CD4-positive, alpha-beta T cell treated with Interleukin-12 subunit alpha and Interleukin-12 subunit beta, for 1 hour (primary cell): Measurements from ENCODE around the gene SNRPD3.
"Not testable (repeated sequence)": the region's sequence is repeated elsewhere in the genome, so short reads cannot be mapped to it uniquely, and the experiment has no call there.

ENCODE experiments used
- DNase-seq: peaks from one replicate; pipeline ENCODE4 v3.0.0-alpha.2; 2020

SNRPD3 gene

DNA sequence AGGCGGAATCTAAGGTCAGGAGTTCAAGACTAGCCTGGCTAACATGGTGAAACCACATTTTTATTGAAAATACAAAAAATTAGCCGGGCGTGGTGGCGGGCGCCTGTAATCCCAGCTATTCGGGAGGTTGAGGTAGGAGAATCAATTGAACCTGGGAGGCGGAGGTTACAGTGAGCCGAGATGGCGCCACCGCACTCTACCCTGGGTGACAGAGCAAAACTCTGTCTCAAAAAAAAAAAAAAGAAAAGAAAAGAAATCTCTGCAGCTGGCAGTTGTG lies 37.7 kb downstream of the SNRPD3 start:
- not testable (repeated sequence) for DNase-seq

DNA sequence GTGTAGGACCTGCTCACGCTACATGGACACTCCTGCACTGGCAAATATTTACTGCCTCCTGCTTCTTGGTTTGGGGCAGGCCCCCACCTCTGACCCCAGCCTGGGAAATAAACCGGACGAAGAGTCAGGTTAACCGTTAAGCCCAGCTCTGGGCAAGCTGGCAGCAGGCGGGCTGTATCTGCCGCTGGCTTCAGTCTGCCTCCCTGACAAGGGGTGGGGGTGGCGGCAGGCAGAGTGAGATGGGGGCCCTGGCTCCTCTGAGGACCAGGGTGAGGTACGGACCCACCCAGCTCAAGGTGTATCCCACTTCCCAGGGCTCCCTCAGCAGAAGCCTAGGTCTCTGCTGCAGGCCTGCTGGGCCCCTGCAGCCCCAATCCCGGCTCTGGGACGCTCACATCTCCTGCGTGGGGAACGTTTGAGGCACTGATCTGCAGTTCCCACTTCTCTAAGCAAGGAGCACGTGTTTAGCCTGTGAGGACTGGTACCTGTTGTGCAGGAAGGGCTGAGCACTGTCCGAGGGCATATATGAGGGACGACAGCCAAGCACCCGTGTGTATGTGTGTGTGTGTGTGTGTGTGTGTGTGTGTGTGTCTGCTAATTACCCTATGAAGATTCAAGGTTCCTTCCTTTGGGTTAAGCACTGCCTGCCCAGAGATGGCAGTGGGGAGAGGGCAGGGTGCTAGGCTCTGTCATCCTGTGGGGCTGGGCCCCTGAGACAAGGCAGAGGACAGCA lies 38.2 kb downstream of the SNRPD3 start:
- DNase-seq: no peak

DNA sequence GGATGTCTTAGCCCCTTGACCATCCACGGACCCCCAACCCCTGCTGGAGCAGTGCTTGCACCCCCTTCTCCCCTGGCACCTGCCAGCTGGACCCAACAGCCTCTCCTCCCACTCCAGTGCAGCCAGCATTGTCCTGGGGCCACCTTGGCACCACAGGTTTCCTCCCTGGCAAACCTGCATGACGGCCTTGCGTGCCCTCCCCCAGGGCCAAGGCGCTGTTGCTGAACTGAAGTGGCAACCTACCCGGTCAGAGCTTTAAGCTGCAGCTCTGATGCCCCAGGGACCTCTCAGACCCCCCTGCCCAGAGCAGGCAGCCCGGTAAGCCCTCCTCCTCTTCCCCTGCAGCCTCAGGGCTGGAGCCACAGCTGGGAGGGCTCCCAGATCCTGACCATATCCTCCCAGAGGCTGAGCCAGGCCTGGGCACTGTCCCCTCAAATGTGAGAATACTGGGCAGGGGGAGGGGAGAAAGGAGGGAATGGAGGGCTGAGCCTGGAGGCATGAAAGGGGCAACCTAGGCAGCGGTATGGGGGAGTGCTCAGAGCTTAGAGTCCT lies 38.8 kb downstream of the SNRPD3 start:
- DNase-seq: no peak

DNA sequence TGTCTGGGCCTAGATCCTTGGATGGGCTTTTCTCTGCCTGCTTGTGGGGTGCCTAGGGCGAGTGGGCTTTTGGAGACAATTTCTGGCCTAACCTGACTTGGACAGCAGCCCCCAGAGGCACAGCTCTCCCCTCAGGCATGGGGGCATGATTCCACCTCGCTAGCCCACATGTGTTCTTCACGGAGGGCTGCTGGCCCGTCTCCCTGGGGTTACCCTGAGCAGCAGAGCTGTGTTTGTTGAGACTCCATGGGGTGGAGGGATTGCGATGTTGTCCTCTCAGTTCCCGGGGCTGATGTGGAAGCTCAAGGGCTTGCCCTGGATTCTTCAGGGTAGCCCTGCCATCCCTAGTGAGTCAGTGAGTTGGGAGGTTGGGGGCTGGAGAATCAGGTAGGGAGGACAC lies 39.4 kb downstream of the SNRPD3 start:
- DNase-seq: no peak

DNA sequence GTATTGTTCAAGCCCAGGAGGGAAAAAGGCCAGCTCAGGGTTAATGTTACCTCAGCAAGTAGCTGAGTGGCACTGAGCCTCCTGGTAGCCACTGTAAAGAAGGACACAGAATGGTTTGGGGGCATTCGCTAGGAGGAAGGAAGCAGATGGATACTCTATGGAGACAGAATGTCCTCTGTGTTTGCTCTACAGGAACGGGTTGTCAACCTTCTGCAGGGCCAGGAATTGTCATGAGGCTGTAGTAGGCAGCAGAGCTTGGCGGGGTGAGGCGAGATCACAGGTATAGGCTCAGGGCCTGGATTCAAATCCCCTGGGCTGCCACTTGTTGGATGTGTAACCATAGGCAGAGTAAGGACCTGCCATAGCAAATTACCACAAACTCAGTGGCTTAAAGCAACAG lies 40.1 kb downstream of the SNRPD3 start:
- no peak for DNase-seq

DNA sequence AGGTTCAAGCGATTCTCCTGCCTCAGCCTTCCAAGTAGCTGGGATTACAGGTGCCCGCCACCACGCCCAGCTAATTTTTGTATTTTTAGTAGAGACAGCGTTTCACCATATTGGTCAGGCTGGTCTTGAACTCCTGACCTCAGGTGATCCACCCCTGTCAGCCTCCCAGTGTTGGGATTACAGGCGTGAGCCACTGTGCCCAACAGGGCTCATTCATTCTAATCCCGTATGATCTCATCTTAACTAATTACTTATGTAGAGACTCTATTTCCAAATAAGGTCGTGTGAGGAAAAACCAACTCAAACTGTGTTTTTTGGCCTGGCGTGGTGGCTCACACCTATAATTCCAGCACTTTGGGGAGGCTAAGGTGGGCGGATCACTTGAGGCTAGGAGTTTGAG lies 41.3 kb downstream of the SNRPD3 start:
- DNase-seq: not testable (repeated sequence)

DNA sequence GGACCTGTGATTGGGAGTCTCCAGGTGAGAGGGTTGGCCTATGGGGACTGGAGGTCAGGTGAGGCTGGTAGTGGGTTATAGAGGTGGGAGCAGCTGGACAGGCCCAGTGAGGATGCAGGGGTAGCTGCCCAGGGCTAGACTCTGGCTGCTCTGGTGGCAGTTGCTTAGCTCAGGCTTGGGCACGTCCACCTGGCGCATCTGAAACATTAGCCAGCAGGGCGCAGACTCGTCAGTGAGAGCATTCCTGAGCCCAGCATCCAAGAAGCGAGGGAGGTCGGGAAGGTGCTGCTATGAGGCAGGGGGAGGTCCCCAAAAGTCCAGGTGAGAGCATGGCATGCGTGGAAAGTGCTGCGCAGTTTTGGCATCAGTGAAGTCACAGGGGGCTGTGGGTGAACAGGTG lies 43.7 kb downstream of the SNRPD3 start:
- no peak for DNase-seq

DNA sequence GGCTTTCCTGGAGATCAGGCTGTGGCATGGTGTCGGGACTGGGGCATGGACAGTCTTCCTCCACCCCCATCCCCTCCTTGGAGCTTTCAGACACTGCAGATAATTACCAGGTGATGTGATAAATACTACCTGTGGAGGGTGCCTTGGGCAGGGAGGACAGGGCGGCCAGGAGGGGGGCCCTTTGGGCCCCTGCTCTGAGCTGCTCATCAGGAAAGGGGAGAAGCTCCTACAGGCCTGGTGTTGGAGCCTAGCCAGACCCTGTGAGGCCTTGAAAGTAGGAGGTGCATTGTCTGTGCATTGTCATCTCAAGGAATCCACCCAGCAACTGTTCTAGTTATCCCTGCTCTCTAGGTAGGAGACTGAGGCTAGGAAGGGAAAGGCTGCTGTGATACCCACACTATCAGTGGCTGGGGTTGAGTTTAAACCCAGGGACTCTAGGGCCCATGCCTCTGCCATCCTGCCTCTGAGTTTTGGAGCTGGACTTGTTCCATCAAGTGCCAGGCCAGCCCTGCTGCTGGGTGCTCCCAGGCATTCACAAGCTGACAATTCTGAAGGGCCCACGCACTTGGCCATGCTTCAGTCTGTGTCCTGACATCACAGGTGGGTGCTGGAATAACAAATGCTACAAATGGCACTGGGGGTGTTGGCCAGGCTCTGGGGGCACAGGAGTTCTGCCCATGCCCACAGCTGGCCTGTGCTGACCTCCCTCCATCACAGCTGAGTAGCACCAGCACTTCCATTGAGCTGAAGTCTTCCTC lies 44.3 kb downstream of the SNRPD3 start:
- not testable (repeated sequence) for DNase-seq

DNA sequence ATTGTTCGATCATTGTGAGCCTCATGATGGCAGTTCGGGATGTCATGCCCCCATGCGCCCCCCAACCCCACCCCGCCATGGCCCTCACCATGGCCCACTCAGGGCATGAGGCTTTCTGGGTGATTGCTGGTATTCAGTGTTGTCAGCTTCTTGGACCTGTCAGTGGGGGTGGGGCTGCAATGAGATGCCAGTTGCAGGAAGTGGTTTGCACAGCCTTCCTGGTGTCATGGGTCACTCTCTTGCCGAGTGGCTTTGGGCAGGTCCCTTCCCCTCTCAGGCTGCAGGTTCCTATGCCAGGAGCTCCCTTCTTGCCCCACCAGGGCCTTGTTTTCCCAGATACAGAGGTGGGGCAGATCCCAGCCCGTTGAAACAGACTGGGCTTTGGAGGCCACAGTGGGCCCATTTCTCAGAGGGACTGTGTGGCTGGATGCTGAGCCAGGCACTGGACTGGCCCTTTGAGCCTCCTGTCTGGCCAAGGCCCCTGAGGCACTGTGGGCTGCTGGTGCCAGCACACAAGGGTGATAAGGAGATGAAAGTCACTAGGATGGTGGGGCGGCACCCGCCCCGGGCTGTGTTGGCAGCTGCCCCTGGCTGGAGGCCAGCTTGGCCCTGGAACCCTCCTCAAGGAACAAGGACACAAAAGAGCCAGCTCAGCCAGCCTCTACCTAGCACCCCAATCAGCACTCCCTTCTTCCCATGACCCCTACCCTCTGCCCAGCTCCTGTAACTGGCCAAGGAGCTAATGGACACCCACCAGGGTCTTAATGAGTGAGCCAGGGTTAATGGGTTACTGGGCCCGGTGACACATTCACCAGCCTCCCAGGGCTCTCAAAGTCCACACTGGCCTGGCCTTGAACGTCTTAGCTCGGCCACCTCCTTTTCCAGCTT lies 45.7 kb downstream of the SNRPD3 start:
- peak; percentile 4 for DNase-seq

DNA sequence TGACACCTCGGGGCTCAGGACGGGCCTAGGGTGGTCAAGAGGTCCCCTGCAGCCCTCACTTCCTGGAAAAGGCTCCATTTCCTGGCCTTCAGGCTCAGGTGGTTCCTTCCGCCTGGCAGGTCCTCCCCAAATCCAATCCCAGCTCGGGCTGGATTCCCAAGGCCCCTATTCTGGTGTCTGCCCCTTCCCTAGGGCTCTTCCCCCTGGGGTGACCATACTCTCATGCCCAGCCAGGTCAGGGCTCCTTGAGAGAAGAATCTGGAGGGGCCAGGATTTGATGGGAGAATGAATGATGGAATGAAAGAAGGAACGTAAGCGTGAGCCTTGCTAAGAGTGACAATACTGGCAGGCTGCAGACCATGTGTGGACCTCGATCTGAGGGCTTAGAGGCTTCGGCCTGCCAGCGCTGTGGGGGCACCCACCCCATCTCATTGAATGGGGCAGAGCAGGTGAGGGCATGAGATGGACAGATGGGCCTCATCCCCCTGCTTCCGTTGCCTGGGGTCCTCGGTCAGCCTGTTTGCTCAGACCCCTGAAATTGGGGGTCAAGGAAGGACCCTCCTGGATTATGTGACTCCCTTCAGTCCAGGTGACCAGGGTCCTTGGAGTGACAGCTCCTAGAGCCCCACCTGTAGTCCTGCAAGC lies 46.4 kb downstream of the SNRPD3 start:
- not testable (repeated sequence) for DNase-seq

DNA sequence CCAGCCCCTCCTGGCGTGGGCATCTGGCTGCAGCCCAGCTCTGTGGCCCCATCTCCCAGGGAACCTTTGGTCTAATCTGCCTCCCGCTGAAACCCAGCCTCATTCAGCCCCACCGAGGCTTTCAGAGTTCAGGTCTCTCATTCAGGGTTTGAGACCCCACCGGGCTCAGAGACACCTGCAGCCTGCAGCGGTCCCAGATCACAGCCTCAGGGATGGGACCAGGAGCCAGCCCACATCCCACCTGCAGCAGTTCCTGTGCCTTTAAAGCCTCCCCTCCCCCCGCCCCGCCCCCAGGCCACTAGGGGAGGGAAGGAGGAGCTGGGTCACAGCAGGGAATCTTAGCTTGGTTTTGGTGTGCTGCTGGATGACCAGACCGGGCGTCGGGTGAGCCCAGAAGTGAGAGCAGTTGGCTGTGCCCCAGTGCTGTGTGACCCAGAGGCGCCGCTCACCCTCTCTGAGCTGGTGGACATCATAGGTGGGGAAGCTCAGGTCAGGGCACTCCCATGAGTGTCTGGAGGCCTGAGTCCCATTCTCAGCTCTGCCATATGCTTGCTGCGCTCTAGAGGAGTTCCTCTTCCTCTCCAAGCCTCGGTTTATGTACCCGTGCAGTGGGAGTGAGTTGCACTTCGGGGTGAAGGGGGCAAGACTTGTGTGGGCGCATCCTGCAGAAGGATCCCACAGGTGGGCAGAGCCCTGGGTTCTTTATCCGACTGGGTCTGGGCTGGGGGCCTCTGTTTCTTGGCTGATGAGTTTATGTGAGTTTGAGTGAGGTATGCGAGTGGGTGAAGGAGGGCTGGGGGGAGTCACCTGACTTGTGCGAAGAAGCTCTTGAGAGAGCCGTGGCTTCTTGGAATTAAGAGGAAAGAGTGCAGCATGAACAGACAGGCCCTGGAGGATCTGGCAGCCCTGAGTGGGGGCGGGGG lies 47.3 kb downstream of the SNRPD3 start, which contains the start of gene GGT1:
TSS of gene GGT1 (plus strand) at position 347 of the 923 bp plus-strand sequence. CDS start 7,889 bp downstream, outside the sequence.
- not testable (repeated sequence) for DNase-seq

DNA sequence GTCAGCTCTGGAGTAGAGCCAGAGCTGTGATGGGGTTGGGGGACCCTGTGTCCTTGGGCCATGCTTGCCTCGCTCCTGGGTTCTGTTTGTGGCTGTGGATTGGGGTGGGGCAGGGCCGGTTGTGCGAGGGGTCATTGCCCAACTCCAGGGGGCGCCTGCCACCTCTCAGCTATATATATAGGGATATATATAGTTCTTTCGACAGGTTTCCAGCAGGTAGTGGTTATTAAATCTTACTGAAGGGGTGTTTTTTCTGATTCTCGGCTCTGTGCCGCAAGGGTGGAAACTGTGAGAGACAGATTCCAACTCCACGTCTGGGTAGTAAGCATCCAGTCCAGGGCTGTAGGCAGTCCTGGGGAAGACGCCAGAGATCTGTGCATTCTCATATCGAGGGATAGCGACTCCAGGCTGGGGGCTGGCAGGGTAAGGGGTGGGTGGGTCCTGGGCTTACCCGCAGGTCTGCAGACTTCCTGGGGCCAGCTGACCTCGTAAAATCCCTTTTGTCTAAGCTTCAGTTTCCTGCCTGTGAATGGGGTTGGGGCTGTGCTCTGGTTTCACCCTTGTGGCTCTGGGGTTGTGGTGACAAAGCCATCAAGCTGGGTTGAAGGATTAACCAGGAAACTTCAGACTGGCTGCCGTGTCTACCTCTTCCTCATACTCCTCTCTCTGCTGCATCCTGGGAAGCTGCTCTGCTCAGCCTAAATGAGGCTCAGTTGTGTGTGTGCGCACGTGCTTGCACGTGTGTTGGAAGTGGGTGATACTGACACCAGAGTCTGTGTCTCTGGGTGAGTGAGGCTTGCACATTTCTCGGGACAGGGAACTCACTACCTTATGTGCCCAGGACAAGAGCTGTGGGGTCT lies 48.2 kb downstream of the SNRPD3 start:
- DNase-seq: peak; percentile 14

DNA sequence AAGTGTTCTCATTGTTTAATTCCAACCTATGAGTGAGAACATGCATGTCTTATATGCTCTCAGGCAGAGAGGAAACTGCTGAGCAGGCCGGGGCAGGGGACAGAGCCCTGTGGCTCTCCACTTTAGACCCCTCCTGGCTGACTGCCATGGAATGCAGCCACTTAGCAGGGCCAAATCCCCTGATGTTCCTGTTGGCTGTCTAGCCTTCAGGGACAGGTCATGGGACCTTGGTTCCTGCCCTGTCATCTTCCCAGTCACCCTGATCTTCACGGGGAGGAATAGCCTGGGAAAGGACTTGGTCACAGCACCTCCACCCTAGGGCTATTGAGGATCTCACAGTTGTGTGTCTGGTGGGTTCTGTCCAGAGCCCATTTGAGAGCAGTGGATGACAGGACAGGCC lies 50.5 kb downstream of the SNRPD3 start:
- DNase-seq: not testable (repeated sequence)

DNA sequence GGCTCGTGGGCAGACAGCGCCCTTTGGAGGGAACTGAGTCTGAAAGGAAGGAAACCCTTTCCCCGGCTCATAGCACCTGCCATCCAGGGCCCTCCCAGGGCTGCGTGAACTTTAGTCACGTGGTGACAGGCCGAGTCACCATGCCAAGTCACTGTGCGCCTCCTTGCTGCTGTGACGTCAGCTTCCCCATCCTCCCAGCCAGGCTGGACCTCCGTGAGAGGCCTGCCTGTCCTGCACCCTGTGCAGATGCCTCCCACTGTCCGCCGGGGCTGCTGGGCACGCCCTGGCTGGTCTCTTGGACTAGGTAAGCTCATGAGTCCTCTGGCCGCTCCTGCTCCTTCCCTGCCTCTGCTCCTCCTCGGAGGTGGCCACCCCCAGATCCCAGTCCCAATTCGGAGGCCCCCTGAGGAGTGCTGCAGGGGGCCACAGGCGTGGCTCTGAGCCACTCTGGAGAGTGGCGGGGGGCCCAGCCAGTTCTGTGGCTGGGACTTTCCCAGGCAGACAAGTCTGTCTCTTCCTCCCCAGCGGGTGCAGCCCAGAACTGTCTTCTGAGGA lies 51.7 kb downstream of the SNRPD3 start:
- DNase-seq: peak; percentile 69

DNA sequence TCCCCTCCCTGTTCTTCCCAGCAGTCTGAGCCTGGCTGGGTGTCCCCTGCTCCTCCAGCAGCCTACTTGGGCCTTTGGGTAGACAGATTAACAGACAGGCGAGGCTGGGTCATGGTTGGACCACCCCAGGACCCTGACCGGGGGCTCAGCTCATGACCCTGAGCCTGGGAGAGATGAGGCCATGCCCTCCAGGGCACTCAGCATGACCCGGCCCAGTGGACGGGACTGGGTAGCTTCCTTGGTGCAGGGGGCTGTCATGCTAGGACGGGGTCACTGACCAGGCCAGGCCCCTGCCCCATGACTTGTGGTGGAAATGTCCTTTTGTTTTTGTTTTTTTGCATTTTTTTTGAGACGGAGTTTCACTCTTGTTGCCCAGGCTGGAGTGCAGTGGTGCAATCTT lies 52.5 kb downstream of the SNRPD3 start:
- not testable (repeated sequence) for DNase-seq

DNA sequence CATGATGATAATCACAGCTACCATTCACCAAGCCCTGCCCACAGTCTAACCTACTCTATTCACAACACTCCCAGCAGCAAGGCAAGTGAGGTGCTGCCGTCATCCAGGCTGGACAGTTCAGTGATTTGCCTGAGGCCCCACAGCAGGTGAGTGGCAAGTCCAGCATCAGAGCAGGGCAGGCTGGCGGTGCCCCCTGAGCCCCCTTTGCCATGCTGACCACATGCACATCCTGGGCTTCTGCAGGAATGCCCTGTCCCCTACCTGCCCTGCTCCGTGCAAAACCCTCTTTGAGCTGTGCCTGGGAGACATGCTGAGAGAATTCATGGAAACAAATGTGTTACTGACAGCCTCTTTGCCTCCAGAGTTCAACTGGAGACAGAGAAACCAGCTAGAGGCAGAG lies 54.1 kb downstream of the SNRPD3 start:
- not testable (repeated sequence) for DNase-seq

DNA sequence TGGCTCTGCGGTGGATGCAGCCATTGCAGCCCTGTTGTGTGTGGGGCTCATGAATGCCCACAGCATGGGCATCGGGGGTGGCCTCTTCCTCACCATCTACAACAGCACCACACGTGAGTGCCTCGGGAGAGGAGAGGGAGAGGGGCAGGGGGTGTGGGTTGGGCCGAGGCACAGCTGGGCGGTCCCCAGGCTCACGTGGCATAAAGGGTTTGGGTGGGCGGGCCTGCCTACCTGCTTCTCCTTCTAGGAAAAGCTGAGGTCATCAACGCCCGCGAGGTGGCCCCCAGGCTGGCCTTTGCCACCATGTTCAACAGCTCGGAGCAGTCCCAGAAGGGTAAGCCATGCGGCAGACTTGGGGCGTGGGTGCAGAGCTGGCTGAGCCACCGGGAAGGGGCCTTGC lies 59.0 kb downstream of the SNRPD3 start:
- DNase-seq: not testable (repeated sequence)

DNA sequence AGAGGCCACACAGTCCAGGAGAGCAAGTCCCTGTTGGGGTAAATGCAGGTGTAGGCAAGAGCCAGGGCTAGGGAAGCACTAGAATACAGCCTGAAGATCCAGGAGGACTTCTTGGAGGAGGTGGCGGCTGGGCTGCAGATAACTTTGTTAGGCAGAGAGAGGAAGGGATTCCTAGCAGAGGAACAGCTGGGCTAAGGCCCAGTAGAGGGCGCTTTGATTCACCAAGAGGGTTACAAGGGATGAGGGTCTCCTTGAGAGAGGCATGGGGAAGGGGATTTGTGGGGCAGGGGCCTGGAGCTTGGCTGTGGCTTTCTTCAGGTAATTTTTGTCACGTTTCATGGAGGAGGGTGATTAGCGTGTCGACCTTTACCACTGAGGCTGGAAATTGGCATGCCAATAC lies 65.4 kb downstream of the SNRPD3 start:
- DNase-seq: not testable (repeated sequence)

DNA sequence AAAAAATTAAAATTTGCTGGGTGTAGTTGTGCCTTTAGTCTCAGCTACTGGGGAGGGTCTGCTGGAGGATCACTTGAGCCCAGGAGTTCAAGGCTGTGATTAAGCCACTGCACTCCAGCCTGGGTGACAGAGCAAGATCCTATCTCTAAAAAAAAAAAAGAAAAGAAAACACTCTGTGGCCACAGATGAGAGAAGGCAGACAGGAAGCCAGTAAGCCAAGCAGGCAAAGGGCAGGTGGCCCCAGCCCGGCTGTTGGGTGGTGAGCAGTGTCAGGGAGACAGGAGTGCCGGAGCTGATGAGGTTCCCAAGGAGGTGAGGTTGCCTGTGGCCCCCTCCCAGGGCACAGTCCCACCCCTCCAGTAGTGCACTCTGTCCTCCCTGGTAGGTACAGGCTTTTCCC lies 66.8 kb downstream of the SNRPD3 start:
- DNase-seq: not testable (repeated sequence)
